HepG2 (cell line): ENCODE data around the gene TM4SF18. TPM values are rescaled to one million over a fixed set of nuclear protein-coding genes. Genes with fewer than 3 reads are reported as not detected.
A peak's percentile ranks its signal among the peaks of the same experiment; 100 is the strongest.

ENCODE experiments used
- BORCS8-MEF2B ChIP-seq: sonication (generic); formaldehyde crosslinking; IDR thresholded peaks from 2 replicates; pipeline ENCODE4 v1.8.0; 2022; ENCODE audit warnings: mild to moderate bottlenecking, missing genetic modification reagents
- CEBPB ChIP-seq: IDR thresholded peaks from 2 replicates; pipeline ENCODE4 v1.6.1; 2011; ENCODE audit warnings: low read depth, low read length, improper control_type of control experiment, borderline replicate concordance
- CHD4 ChIP-seq: fragments of 200-600 bp; sonication (generic); IDR thresholded peaks from 2 replicates; pipeline ENCODE4 v1.7.0; 2017; ENCODE audit warnings: mild to moderate bottlenecking, low read length, borderline replicate concordance
- DNMT1 ChIP-seq: sonication (generic); formaldehyde crosslinking; IDR thresholded peaks from 2 replicates; pipeline ENCODE4 v1.5.1; 2020; ENCODE audit warnings: mild to moderate bottlenecking, missing genetic modification reagents
- DR1 ChIP-seq: sonication (generic); formaldehyde crosslinking; IDR thresholded peaks from 2 replicates; pipeline ENCODE4 v1.8.0; 2021; ENCODE audit warnings: mild to moderate bottlenecking, missing genetic modification reagents, inconsistent platforms
- FLYWCH1 ChIP-seq: sonication (generic); formaldehyde crosslinking; IDR thresholded peaks from 2 replicates; pipeline ENCODE4 v1.8.1; 2023; ENCODE audit warnings: mild to moderate bottlenecking, missing genetic modification reagents
- HOXA9 ChIP-seq: sonication (generic); formaldehyde crosslinking; IDR thresholded peaks from 2 replicates; pipeline ENCODE4 v1.8.1; 2022; ENCODE audit warnings: missing genetic modification reagents, mild to moderate bottlenecking, moderate library complexity, borderline replicate concordance
- KLF15 ChIP-seq: sonication (generic); formaldehyde crosslinking; IDR thresholded peaks from 2 replicates; pipeline ENCODE4 v1.8.1; 2023; ENCODE audit warnings: borderline replicate concordance, mild to moderate bottlenecking, inconsistent platforms, missing genetic modification reagents, mixed read lengths
- NCOA5 ChIP-seq: sonication (generic); formaldehyde crosslinking; IDR thresholded peaks from 2 replicates; pipeline ENCODE4 v1.4.0; 2020; ENCODE audit warnings: missing genetic modification reagents
- NFE2L2 ChIP-seq: fragments of 150-350 bp; IDR thresholded peaks from 2 replicates; pipeline ENCODE4 v1.6.1; 2014; ENCODE audit warnings: low read length
- PRMT3 ChIP-seq: sonication (generic); formaldehyde crosslinking; IDR thresholded peaks from 2 replicates; pipeline ENCODE4 v1.8.1; 2022; ENCODE audit warnings: low read depth, mild to moderate bottlenecking, moderate library complexity, missing genetic modification reagents, borderline replicate concordance
- SAP130 ChIP-seq: IDR thresholded peaks from 2 replicates; pipeline ENCODE4 v1.6.1; 2016; ENCODE audit warnings: low read depth
- ZIK1 ChIP-seq: sonication (generic); formaldehyde crosslinking; IDR thresholded peaks from 2 replicates; pipeline ENCODE4 v1.5.0; 2020; ENCODE audit warnings: mild to moderate bottlenecking, low read depth, missing genetic modification reagents, borderline replicate concordance
- ZMAT3 ChIP-seq: sonication (generic); formaldehyde crosslinking; conservative IDR thresholded peaks from 2 replicates; pipeline ENCODE4 v1.7.0; 2021; ENCODE audit warnings: missing genetic modification reagents
- ZNF3 ChIP-seq: IDR thresholded peaks from 2 replicates; pipeline ENCODE4 v1.7.0; 2017; ENCODE audit warnings: inconsistent platforms
- ZNF550 ChIP-seq: sonication (generic); formaldehyde crosslinking; IDR thresholded peaks from 2 replicates; pipeline ENCODE4 v1.4.0; 2020; ENCODE audit warnings: mild to moderate bottlenecking, missing genetic modification reagents, borderline replicate concordance
- ZNF792 ChIP-seq: IDR thresholded peaks from 2 replicates; pipeline ENCODE4 v1.6.1; 2016
- ZSCAN21 ChIP-seq: sonication (generic); formaldehyde crosslinking; IDR thresholded peaks from 2 replicates; pipeline ENCODE4 v1.8.0; 2022; ENCODE audit warnings: mild to moderate bottlenecking, missing genetic modification reagents, moderate library complexity, borderline replicate concordance
- polyA plus RNA-seq, 8 experiments: library from polyadenylated mRNA; depleted of rRNA in 3 of 8; stranded (reverse) in 7 of 8; unstranded in 1 of 8; fragments of >200 nt; fragmentation: Illumina TruSeq in 4 of 8; extraction: Trizol in 4 of 8; gene quantifications; 2 replicates each; pipeline versions ENCODE4 v1.2.1 to v1.2.3, GENCODE V29; 2011 to 2016; ENCODE audit warnings: low read depth in 4 of 8, missing spikeins in 1 of 8, mixed read lengths in 1 of 8; ENCODE audit not compliant: insufficient read depth in 1 of 8
- total RNA-seq, 5 experiments: library from RNA; depleted of rRNA; stranded (reverse); fragments of >200 nt; fragmentation: Illumina TruSeq; extraction: Trizol; gene quantifications; 2 replicates each; pipeline ENCODE4 v1.2.3, GENCODE V29; 2016; ENCODE audit warnings: low read depth in 1 of 5
- TF ChIP-seq, protein P1 (sequence below): sonication (generic); formaldehyde crosslinking; IDR thresholded peaks from 2 replicates; pipeline ENCODE4 v1.4.0; 2020; ENCODE audit warnings: missing genetic modification reagents
- TF ChIP-seq, protein P2 (sequence below): sonication (generic); formaldehyde crosslinking; IDR thresholded peaks from 2 replicates; pipeline ENCODE4 v1.8.1; 2023; ENCODE audit warnings: mild to moderate bottlenecking, missing genetic modification reagents
- TF ChIP-seq, protein P3 (sequence below): sonication (generic); formaldehyde crosslinking; IDR thresholded peaks from 2 replicates; pipeline ENCODE4 v1.4.0; 2020; ENCODE audit warnings: missing genetic modification reagents

TM4SF18 gene
- total and polyA plus RNA-seq, 2 of the 13 experiments (the other 11 are each of a cell fraction or from before 2014, with no cell fraction given): 0.15 TPM; not detected in 1

DNA sequence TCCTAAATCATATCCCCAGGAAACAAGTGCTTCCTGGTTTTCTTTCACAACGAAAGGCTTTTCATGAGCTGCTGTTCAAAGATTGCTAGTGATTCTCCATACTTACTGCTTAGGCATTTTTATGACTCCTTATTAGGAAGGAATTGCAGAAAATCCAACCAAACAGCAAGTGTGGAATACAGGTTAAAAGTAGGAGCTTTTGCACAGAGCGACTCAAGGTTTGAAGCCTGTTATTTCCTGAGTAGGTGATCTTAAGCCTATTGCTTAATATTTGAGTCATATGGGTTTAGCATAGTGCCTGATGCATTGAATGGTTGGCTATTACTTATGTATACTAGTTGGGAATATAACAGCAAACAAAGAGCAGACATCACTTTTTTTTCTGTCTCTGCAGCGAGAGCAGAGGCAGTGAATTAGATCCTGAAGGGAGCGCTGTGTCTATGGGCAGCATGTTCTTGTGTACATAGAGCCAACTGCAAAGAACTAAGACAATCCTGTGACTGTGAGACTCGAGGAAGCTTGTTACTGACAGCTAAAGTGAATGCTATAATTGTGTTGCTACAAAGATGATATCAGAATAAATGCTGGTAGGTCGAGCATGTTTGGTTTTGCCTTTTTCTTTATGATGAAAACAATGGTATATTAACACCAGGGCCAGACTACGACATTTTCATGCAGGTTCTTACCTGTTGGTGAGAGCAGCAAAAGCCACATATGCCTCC lies 37.7 kb upstream of the TM4SF18 start (continued):
- no peak for TF ChIP-seq DR1 (CRISPR knock-in tag)
- no peak for TF ChIP-seq FLYWCH1 (CRISPR knock-in tag)
- TF ChIP-seq BORCS8-MEF2B (CRISPR knock-in tag): no peak
- no peak for TF ChIP-seq DNMT1 (CRISPR knock-in tag)
- no peak for TF ChIP-seq ZIK1 (CRISPR knock-in tag)
- peak; percentile 46 for TF ChIP-seq SAP130 (CRISPR knock-in tag)
- no peak for TF ChIP-seq ZNF3
- no peak for TF ChIP-seq ZNF550 (CRISPR knock-in tag)
- TF ChIP-seq CHD4: no peak
- TF ChIP-seq PRMT3: no peak
- TF ChIP-seq HOXA9: no peak
- TF ChIP-seq ZSCAN21: no peak
- TF ChIP-seq ZMAT3 (CRISPR knock-in tag): no peak
- TF ChIP-seq, protein P1, sequence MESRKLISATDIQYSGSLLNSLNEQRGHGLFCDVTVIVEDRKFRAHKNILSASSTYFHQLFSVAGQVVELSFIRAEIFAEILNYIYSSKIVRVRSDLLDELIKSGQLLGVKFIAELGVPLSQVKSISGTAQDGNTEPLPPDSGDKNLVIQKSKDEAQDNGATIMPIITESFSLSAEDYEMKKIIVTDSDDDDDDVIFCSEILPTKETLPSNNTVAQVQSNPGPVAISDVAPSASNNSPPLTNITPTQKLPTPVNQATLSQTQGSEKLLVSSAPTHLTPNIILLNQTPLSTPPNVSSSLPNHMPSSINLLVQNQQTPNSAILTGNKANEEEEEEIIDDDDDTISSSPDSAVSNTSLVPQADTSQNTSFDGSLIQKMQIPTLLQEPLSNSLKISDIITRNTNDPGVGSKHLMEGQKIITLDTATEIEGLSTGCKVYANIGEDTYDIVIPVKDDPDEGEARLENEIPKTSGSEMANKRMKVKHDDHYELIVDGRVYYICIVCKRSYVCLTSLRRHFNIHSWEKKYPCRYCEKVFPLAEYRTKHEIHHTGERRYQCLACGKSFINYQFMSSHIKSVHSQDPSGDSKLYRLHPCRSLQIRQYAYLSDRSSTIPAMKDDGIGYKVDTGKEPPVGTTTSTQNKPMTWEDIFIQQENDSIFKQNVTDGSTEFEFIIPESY (CRISPR knock-in tag): no peak
- TF ChIP-seq NFE2L2: no peak
- TF ChIP-seq CEBPB: peak; percentile 67
- no peak for TF ChIP-seq KLF15
- TF ChIP-seq, protein P2, sequence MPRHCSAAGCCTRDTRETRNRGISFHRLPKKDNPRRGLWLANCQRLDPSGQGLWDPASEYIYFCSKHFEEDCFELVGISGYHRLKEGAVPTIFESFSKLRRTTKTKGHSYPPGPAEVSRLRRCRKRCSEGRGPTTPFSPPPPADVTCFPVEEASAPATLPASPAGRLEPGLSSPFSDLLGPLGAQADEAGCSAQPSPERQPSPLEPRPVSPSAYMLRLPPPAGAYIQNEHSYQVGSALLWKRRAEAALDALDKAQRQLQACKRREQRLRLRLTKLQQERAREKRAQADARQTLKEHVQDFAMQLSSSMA (CRISPR knock-in tag): no peak; the same call in 1 of the 2 replicates
- no peak for TF ChIP-seq NCOA5 (CRISPR knock-in tag)
- TF ChIP-seq, protein P3, sequence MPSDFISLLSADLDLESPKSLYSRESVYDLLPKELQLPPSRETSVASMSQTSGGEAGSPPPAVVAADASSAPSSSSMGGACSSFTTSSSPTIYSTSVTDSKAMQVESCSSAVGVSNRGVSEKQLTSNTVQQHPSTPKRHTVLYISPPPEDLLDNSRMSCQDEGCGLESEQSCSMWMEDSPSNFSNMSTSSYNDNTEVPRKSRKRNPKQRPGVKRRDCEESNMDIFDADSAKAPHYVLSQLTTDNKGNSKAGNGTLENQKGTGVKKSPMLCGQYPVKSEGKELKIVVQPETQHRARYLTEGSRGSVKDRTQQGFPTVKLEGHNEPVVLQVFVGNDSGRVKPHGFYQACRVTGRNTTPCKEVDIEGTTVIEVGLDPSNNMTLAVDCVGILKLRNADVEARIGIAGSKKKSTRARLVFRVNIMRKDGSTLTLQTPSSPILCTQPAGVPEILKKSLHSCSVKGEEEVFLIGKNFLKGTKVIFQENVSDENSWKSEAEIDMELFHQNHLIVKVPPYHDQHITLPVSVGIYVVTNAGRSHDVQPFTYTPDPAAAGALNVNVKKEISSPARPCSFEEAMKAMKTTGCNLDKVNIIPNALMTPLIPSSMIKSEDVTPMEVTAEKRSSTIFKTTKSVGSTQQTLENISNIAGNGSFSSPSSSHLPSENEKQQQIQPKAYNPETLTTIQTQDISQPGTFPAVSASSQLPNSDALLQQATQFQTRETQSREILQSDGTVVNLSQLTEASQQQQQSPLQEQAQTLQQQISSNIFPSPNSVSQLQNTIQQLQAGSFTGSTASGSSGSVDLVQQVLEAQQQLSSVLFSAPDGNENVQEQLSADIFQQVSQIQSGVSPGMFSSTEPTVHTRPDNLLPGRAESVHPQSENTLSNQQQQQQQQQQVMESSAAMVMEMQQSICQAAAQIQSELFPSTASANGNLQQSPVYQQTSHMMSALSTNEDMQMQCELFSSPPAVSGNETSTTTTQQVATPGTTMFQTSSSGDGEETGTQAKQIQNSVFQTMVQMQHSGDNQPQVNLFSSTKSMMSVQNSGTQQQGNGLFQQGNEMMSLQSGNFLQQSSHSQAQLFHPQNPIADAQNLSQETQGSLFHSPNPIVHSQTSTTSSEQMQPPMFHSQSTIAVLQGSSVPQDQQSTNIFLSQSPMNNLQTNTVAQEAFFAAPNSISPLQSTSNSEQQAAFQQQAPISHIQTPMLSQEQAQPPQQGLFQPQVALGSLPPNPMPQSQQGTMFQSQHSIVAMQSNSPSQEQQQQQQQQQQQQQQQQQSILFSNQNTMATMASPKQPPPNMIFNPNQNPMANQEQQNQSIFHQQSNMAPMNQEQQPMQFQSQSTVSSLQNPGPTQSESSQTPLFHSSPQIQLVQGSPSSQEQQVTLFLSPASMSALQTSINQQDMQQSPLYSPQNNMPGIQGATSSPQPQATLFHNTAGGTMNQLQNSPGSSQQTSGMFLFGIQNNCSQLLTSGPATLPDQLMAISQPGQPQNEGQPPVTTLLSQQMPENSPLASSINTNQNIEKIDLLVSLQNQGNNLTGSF (CRISPR knock-in tag): no peak
- peak; percentile 46; the same call in 1 of the 2 replicates for TF ChIP-seq ZNF792 (CRISPR knock-in tag)
